HG03439 (cell line): ENCODE measurements around the gene TBL2.
"Not testable (repeated sequence)": the region's sequence is repeated elsewhere in the genome, so short reads cannot be mapped to it uniquely, and the experiment has no call there.

ENCODE experiments used
- ATAC-seq: cut with Tn5 transposase; IDR thresholded peaks from one replicate; pipeline ENCODE4 v1.9.1; 2021; ENCODE audit warnings: mild to moderate bottlenecking, moderate library complexity; ENCODE audit not compliant: unreplicated experiment

Gene TBL2

DNA sequence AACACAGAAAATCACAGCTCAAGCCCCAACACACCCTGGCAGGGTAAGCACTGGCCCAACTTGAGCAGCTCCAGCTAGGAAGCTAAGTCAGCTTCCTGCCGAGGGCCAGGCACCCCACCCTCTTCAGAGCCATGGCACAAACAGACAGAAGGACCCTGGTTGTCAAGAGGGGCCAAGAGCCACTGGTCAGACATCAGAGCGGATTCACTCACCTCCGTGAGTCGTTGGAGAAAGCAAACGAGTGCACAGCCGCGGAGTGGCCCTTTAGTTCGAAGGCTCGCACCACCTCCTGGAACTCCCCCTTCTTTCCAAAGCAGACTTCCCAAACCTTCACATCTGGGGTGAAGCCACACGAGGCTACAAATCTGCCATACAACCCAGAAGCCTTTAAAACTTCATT is 7.4 kb downstream of the TBL2 start:
- no peak for ATAC-seq

DNA sequence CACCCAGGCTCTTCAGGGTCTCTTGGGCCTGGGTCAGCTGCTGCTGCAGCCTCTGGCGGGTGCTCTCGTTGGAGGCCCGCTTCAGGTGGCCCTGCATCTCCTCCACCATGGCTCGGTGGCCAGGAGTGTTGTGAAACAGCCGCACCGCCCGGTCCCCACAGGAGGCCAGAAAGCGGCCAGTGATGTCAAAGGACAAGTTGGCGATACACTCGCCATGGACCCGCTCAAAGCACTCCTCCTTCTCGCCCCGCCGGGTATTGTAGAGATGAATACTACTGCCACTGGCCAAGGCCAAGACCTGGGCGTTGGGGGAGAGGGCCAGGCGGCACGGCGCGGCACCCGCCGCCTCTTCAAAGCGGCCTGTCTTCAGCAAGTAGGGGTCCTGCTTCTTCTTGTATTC is 7.9 kb downstream of the TBL2 start:
- ATAC-seq = no peak

- no peak for ATAC-seq
These were observed 9.3 kb downstream of the TBL2 start for GRCh38 chr7:73569042-73569608.

GRCh38 chr7:73567846-73568685 is 10.3 kb downstream of the TBL2 start:
- ATAC-seq = no peak

GRCh38 chr7:73567140-73567539 is 11.2 kb downstream of the TBL2 start:
- ATAC-seq = no peak

DNA sequence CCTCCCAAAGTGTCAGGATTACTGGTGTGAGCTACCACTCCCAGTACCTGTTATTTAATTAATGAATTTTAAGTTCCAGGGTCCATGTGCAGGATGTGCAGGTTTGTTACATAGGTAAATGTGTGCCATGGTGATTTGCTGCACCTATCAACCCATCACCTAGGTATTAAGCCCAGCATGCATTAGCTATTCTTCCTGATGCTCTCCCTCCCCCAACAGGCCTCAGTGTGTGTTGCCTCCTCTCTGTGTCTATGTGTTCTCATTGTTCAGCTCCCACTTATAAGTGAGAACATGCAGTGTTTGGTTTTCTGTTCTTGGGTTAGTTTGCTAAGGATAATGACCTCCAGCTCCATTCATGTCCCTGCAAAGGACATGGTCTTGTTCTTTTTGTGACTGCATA is 11.9 kb downstream of the TBL2 start:
- ATAC-seq = not testable (repeated sequence)

GRCh38 chr7:73565675-73566340 is 12.6 kb downstream of the TBL2 start:
- no peak for ATAC-seq

GRCh38 chr7:73560109-73560835 is 18.1 kb downstream of the TBL2 start:
- ATAC-seq = no peak

DNA sequence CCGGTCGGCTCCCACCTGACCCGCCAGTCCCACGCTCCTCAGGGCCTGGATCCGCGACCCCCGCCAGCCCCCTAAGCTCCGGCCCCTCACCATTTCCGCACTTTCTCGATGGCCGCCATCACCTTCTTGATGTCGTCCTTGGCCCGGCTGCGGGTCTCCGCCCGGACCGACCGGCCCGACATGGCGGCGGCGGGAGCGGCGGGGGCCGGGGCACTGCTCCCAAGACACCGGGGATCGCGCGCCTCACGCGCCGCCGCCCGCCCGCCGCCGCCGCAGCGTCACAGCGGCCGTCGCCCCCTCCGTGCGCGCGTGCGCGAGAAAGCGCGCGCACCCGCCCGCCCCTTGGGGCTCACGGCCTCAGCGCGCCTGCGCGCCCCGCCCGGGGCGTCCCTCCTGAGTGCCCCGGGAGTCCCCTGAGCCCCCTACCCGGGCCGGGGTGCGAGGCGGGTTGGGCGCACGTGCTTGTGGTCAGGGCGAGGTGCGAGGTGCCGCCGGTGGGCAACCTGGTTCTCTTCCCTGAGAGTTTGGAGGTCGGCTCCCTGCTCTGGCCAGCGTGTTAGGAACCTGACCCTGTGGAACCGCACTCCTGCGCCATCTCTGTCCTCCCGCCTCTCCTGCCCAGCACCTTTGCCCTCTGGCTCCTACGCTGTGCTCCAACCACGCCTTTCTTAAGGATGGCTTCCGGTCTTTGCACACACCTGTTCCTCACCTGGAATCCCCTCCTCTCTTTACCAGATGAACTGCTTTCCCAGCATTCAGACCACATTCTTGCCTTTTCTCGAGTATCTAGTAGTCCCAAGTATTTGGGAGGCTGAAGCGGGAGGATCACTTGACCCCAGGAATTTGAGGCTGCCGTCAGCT is 20.8 kb downstream of the TBL2 start, which contains the start of gene BCL7B:
TSS of gene BCL7B (minus strand) at position 294 of the 861 bp plus-strand sequence. CDS start at position 182, 112 bp downstream.
- ATAC-seq = peak; percentile 57

- ATAC-seq = peak; percentile 82
These were observed 21.3 kb downstream of the TBL2 start for GRCh38 chr7:73557108-73557396.

- ATAC-seq = no peak
These were observed 21.9 kb downstream of the TBL2 start for GRCh38 chr7:73556208-73557107.

DNA sequence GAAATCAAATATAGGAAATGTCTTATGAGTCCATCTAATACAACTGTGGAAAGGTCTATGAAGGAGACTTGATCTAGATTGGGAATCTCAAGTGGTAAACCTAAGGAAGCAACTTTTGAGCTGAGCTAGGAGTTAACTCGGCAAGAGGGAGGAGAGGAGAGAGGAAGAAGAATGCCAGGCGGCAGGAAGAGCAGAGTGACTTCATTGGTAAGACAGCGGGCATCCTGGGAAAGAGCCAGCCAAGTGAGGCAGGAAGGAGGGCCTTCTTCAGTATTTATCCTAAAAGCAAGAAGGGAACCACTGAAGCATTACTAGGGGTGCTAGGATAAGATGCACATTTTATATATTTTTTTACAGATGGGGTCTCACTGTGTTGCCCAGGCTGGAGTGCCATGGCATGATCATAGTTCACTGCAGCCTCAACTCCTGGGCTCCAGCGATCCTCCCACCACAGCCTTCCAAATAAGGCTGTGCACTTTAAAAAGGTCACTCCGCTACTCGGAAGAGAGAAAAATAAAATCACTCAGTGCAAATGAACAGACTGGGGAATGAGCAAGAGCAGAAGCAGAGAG is 22.9 kb downstream of the TBL2 start:
- no peak for ATAC-seq

- not testable (repeated sequence) for ATAC-seq
These were observed 28.3 kb downstream of the TBL2 start for GRCh38 chr7:73550093-73550492.

DNA sequence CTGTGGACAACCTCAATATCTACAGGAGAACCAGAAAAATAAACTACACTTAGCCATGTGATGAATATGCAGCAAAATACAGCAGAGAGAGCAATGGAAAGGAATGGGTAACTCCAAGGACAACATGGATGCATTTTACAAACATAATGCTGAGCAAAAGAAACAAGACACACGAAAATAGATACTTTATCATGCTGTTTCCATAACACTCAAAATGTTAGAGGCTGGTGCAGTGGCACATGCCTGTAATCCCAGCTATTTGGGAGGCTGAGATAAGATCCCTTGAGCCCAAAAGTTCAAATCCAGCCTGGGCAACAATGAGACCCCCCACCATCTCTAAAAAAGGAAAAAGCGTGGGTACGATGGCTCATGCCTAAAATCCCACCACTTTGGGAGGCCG is 29.2 kb downstream of the TBL2 start:
- no peak for ATAC-seq

DNA sequence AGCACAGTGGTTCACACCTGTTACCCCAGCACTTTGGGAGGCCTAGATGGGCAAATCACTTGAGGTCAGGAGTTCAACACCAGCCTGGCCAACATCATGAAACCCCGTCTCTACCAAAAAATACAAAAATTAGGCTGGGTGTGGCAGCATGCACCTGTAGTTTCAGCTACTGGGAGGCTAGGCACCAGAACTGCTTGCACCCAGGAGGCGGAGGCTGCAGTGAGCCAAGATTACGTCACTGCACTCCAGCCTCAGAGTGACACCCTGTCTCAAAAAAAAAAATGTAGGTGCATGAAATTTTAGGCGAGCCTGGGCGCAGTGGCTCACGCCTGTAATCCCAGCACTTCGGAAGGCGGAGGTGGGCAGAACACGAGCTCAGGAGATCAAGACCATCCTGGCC is 30.5 kb downstream of the TBL2 start:
- no peak for ATAC-seq

GRCh38 chr7:73544678-73545077 is 33.7 kb downstream of the TBL2 start:
- ATAC-seq = no peak

DNA sequence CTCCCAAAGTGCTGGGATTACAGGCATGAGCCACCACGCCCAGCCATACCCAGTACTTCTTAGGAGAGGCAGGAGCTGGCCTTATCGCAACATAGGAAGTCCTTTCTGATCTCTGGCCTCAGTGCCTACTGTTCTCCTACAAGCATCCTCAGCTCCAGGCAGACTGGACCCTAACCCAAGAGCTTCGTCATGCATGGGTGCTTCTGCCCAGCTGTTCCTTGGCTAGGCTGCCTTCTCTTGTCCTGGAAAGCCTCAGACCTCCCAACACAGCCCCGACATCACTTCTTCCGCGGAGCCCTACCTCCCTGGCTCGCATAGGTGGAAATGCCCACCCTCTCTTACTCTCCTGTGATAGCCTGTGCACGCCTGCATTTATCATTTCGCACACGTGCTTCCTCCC is 36.7 kb downstream of the TBL2 start:
- no peak for ATAC-seq

DNA sequence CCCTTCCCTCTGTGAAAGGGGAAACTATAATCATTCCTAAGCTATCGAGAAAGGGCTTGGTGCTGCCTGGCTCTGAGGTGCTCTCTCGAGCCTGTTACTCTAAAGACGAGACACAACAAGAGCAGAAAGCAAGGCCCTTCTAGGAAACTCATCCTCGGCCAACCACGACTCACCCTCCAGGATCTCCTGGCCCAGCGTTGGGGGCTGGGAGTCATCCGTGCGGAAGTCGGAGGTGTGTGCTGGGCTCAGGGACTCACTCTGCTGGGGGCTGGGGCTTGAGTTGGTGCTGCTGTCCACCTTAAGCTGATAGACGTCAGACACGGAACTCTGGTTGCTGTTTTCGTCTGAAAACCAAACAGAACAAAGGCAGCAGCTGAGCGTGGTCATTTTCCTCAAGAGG is 38.7 kb downstream of the TBL2 start:
- no peak for ATAC-seq

GRCh38 chr7:73538510-73538909 is 39.9 kb downstream of the TBL2 start:
- ATAC-seq = not testable (repeated sequence)
